ENCODE data around the gene TMEM51. TPM values are rescaled to one million over a fixed set of nuclear protein-coding genes. Genes with fewer than 3 reads are reported as not detected.
A peak's percentile ranks its signal among the peaks of the same experiment; 100 is the strongest.

TMEM51 gene
- total RNA-seq, 2 donors from 2014 or later, result 26.5 to 36.9 TPM

- no peak overlapping the region for H3K4me3 ChIP-seq
- no peak for TF ChIP-seq POLR2A (IDR thresholded peaks at IDR 0.05)
- TF ChIP-seq, protein P1, sequence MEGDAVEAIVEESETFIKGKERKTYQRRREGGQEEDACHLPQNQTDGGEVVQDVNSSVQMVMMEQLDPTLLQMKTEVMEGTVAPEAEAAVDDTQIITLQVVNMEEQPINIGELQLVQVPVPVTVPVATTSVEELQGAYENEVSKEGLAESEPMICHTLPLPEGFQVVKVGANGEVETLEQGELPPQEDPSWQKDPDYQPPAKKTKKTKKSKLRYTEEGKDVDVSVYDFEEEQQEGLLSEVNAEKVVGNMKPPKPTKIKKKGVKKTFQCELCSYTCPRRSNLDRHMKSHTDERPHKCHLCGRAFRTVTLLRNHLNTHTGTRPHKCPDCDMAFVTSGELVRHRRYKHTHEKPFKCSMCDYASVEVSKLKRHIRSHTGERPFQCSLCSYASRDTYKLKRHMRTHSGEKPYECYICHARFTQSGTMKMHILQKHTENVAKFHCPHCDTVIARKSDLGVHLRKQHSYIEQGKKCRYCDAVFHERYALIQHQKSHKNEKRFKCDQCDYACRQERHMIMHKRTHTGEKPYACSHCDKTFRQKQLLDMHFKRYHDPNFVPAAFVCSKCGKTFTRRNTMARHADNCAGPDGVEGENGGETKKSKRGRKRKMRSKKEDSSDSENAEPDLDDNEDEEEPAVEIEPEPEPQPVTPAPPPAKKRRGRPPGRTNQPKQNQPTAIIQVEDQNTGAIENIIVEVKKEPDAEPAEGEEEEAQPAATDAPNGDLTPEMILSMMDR (IDR thresholded peaks at IDR 0.05), result no peak
- peak; percentile 34 for ATAC-seq
- intact Hi-C loops (cut with DNase I), result no loop called here
- no peaks in the 10 kb centered on the region for H3K9me3 ChIP-seq
- peak overlapping the region; percentile 29 to 95 (median 86) for H3K27ac ChIP-seq
- no peaks in the 10 kb centered on the region for H3K36me3 ChIP-seq (replicated peaks in 1 of 2; ENCODE audit: insufficient read depth in 1 of 2, low read depth in 2 of 2)
- H3K4me1 ChIP-seq, result peaks cover 94% of the 10 kb centered on the region
- WGBS, 2 donors, result 29 to 31% methylated on average over 6 of the region's 6 CpGs
- H3K27me3 ChIP-seq, result no peaks in the 10 kb centered on the region
- DNase-seq, result peak in 3 of 4 donors; percentile 54 to 65 (median 64)
Measured at GRCh38 chr1:15207829-15208429, 54.4 kb downstream of the TMEM51 start.

DNA sequence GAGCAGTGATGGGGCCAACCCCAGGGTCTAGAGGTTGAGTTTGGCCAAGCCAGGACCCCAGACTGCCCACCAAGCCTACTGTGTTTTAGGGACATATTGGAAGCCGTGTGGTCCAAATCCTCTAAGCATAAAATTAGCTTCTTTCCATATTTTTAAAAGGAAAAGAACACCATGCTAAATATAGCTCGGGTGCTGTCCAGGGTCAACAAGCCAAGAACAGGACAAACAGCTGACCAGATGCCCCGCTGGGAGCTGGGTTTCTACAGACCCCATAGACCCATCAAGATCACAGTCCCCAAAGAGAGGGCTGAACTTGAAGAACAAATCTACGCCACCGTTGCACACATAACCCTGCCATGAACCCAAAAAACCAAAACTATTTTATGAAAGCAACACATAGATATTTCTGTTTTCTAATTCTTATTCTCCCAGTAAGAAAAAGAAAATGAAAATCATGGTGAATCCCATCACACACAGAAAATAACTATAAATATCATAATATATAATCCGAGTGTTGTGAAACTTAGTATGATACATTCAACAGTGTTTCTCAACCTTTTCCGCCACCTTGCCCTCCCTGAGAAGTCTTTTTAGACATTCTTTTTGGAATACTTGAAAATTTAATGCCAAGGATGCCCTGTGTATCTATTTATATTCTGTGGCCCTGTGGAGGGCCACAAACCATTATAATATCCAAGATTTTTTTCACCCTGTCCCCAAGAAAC, 57.3 kb downstream of the TMEM51 start:
- H3K9me3 ChIP-seq, result no peaks in the 10 kb centered on the region
- peaks cover 80% of the 10 kb centered on the region for H3K4me1 ChIP-seq
- no peak overlapping the region for H3K4me3 ChIP-seq
- no peak for ATAC-seq
- WGBS, 2 donors, result 58 to 61% methylated on average over 7 of the region's 7 CpGs
- intact Hi-C loops (cut with DNase I), result loop anchor here (10.0 kb wide), 1 partner anchor 54 kb away; no protein-coding TSS in a partner anchor
- DNase-seq, result no peak
- TF ChIP-seq, protein P1 (IDR thresholded peaks at IDR 0.05), result no peak
- TF ChIP-seq POLR2A (IDR thresholded peaks at IDR 0.05), result no peak
- peak overlapping the region in 2 of 4 donors; percentile 5 to 37 for H3K27ac ChIP-seq
- H3K27me3 ChIP-seq, result no peaks in the 10 kb centered on the region
- H3K36me3 ChIP-seq (replicated peaks in 1 of 2; ENCODE audit: insufficient read depth in 1 of 2, low read depth in 2 of 2), result peaks cover 0 to 2% of the 10 kb centered on the region in 2 donors

GRCh38 chr1:15211424-15211823, 57.9 kb downstream of the TMEM51 start:
- no peaks in the 10 kb centered on the region for H3K9me3 ChIP-seq
- H3K36me3 ChIP-seq (replicated peaks in 1 of 2; ENCODE audit: insufficient read depth in 1 of 2, low read depth in 2 of 2), result peaks cover 0 to 2% of the 10 kb centered on the region in 2 donors
- no peak for DNase-seq
- intact Hi-C loops (cut with DNase I), result loop anchor here (10.0 kb wide), 1 partner anchor 53 kb away; no protein-coding TSS in a partner anchor
- no peak overlapping the region for H3K27ac ChIP-seq
- H3K4me3 ChIP-seq, result no peak overlapping the region
- H3K27me3 ChIP-seq, result no peaks in the 10 kb centered on the region
- WGBS, 2 donors, result 73 to 85% methylated on average over 3 of the region's 3 CpGs
- TF ChIP-seq POLR2A (IDR thresholded peaks at IDR 0.05), result no peak
- TF ChIP-seq, protein P1 (IDR thresholded peaks at IDR 0.05), result no peak
- H3K4me1 ChIP-seq, result peaks cover 74% of the 10 kb centered on the region
- no peak for ATAC-seq

- Histone ChIP-seq H3K36me3 (replicated peaks in 1 of 2; ENCODE audit: insufficient read depth in 1 of 2, low read depth in 2 of 2) (peaks cover 0 to 2% of the 10 kb centered on the region in 2 donors), H3K4me3 (no peak overlapping the region), H3K4me1 (peaks cover 64% of the 10 kb centered on the region), H3K27me3 (no peaks in the 10 kb centered on the region), H3K9me3 (no peaks in the 10 kb centered on the region), H3K27ac (peak overlapping the region in 3 of 4 donors; percentile 19 to 42 (median 23))
- ATAC-seq (no peak), DNase-seq (no peak)
- TF ChIP-seq, protein P1 (IDR thresholded peaks at IDR 0.05), result no peak
- no peak for TF ChIP-seq POLR2A (IDR thresholded peaks at IDR 0.05)
- 43% methylated on average over 16 to 17 of the region's 17 CpGs for WGBS, 2 donors
- intact Hi-C loops (cut with DNase I), result loop anchor here (10.0 kb wide), 1 partner anchor 52 kb away; no protein-coding TSS in a partner anchor
Measured at GRCh38 chr1:15212216-15212953, 58.8 kb downstream of the TMEM51 start.

All from body of pancreas (tissue), 4 donors.